ENCODE data around the gene GMDS.

GRCh38 chr6:1896897-1897296, 348.5 kb downstream of the GMDS start:
- no peak for TF ChIP-seq TAF1 (IDR thresholded peaks at IDR 0.05; ENCODE audit: borderline replicate concordance, low read depth, low read length)
- no peak for TF ChIP-seq POLR2AphosphoS5 (IDR thresholded peaks at IDR 0.05; ENCODE audit: low read depth, low read length)
- TF ChIP-seq POLR2A (IDR thresholded peaks at IDR 0.05; ENCODE audit: low read depth, low read length), result no peak

Data from GM12892 (cell line).